ENCODE measurements around the gene TLR4. TPM values are rescaled to one million over a fixed set of nuclear protein-coding genes. Genes with fewer than 3 reads are reported as not detected.

The TLR4 gene
- total and polyA plus RNA-seq, 9 of the 15 experiments (the other 6 are each of a cell fraction or from before 2014, with no cell fraction given), result 0.02 TPM; not detected in 8

- TF ChIP-seq RFX7 (CRISPR knock-in tag; IDR thresholded peaks at IDR 0.05) (no peak), ZNF23 (CRISPR knock-in tag; IDR thresholded peaks at IDR 0.05) (no peak), E2F4 (CRISPR knock-in tag; IDR thresholded peaks at IDR 0.05; ENCODE audit: low read depth) (no peak), EHMT2 (IDR thresholded peaks at IDR 0.05) (no peak), MCM2 (IDR thresholded peaks at IDR 0.05; ENCODE audit: low read depth) (no peak), TAF7 (tag; IDR thresholded peaks at IDR 0.05) (no peak), ZC3H8 (IDR thresholded peaks at IDR 0.05) (no peak), TBL1XR1 (IDR thresholded peaks at IDR 0.05; ENCODE audit: low read length in 2 of 2) (no peak)
Observed at GRCh38 chr9:117696154-117696553, 8.0 kb upstream of the TLR4 start (continued).

GRCh38 chr9:117697046-117697445 is 7.2 kb upstream of the TLR4 start:
- H3K27ac ChIP-seq (ENCODE audit: extremely low read depth, low read depth, low read length), result no peak overlapping the region
- TF ChIP-seq RERE (CRISPR knock-in tag; IDR thresholded peaks at IDR 0.05; ENCODE audit: borderline replicate concordance) (no peak), ZNF197 (CRISPR knock-in tag; IDR thresholded peaks at IDR 0.05; ENCODE audit: low read depth) (no peak), ZNF41 (CRISPR knock-in tag; conservative IDR thresholded peaks at IDR 0.05) (no peak), MYC (IDR thresholded peaks at IDR 0.05; ENCODE audit: low read depth, low read length) (no peak), MYC (CRISPR knock-in tag; IDR thresholded peaks at IDR 0.05; ENCODE audit: borderline replicate concordance, low read depth) (no peak), ZZZ3 (IDR thresholded peaks at IDR 0.05) (no peak), HINFP (tag; conservative IDR thresholded peaks at IDR 0.05; ENCODE audit: low read depth) (no peak)
- H2AFZ ChIP-seq (ENCODE audit: low read depth, low read length), result no peak overlapping the region
- H3K4me2 ChIP-seq (ENCODE audit: insufficient read depth, low read length), result no peak overlapping the region
- H3K36me3 ChIP-seq (ENCODE audit: control insufficient read depth, insufficient read depth, low read length), result no peaks in the 10 kb centered on the region
- no TSS peak for BruUV-seq (replicated peaks)
- intact Hi-C loops (cut with micrococcal nuclease), result no loop called here
- no peak overlapping the region for H3K4me3 ChIP-seq
- FAIRE-seq (no peak), ATAC-seq (no peak), DNase-seq (ENCODE audit: extremely low read depth in 1 of 4, low spot score in 3 of 4) (no peak)
- no peaks in the 10 kb centered on the region for H4K20me1 ChIP-seq (replicated peaks; ENCODE audit: control insufficient read depth, insufficient read depth, low read length)
- H3K9me3 ChIP-seq (replicated peaks; ENCODE audit: control insufficient read depth, insufficient read depth, low read depth, low read length), result no peaks in the 10 kb centered on the region
- no peaks in the 10 kb centered on the region for H3K4me1 ChIP-seq (replicated peaks in 1 of 2; ENCODE audit: control insufficient read depth in 2 of 2, insufficient read depth in 2 of 2, low read length in 2 of 2)
- no peak overlapping the region for H3K9ac ChIP-seq (ENCODE audit: insufficient read depth in 1 of 2, low read depth in 2 of 2, low read length in 2 of 2)
- in situ Hi-C loops (cut with MboI), result no loop called here
- POLR2A ChIA-PET, result no interaction called here
- H3K27me3 ChIP-seq (ENCODE audit: control insufficient read depth in 2 of 2, insufficient read depth in 2 of 2, low read length in 2 of 2), result no peaks in the 10 kb centered on the region
- CTCF ChIA-PET (ENCODE audit: low intra/inter-chr PET ratio), result no interaction called here
- WGBS (ENCODE audit: insufficient coverage, low coverage, missing lambda C conversion rate), result 0% methylated on average over 1 of the region's 1 CpG
- no peaks in the 10 kb centered on the region for H3K79me2 ChIP-seq (ENCODE audit: control insufficient read depth, insufficient read depth, low read length)
- H3K9me1 ChIP-seq (ENCODE audit: control insufficient read depth, insufficient read depth, low read length), result no peaks in the 10 kb centered on the region

Data from K562 (cell line).